K562 (cell line): ENCODE data around the gene IRF1. TPM values are rescaled to one million over a fixed set of nuclear protein-coding genes. Genes with fewer than 3 reads are reported as not detected.

Experiments
- ATAC-seq: fragments of 200-7000 bp; cut with Tn5 transposase; 3 replicates; pipeline ENCODE4 v1.9.1; 2020; ENCODE audit warnings: moderate library complexity
- BruUV-seq: library from RNA; stranded (reverse); fragments of 400-500 nt; replicated peaks from 2 replicates; lab custom pipeline; 2021; lab: Mats Ljungman, UMichigan
- CTCF ChIA-PET: fragments of 300-600 bp; formaldehyde crosslinking; extraction: SDS; loops from one replicate; lab custom pipeline; 2021; ENCODE audit warnings: low intra/inter-chr PET ratio; lab: Yijun Ruan, JAX
- POLR2A ChIA-PET: fragments of 300-600, 350-650 bp; sonication (Branson Sonifier 250); formaldehyde crosslinking; extraction: SDS; loops from one replicate; lab custom pipeline; 2021; ENCODE audit warnings: antibody characterized with exemption, inconsistent platforms; lab: Yijun Ruan, JAX
- DNase-seq, 4 experiments: peaks; one replicate each; pipeline versions ENCODE4 v3.0.0 to v3.0.0-alpha.2; 2011 to 2018; ENCODE audit warnings: low spot score in 3 of 4, mixed read lengths in 3 of 4; ENCODE audit errors: extremely low read depth in 1 of 4
- FAIRE-seq: peaks from 2 replicates; lab custom pipeline; 2011; peaks lifted over from hg19 to GRCh38; lab: Jason Lieb, UNC
- H2AFZ ChIP-seq: 2 replicates; pipeline ENCODE4 v1.6.0; 2011; ENCODE audit warnings: low read depth, low read length, control low read depth, inconsistent platforms
- H3K27ac ChIP-seq: fragments of 200-600 bp; 3 replicates; pipeline ENCODE4 v1.8.0; 2011; ENCODE audit warnings: low read depth, mild to moderate bottlenecking, control low read depth, inconsistent platforms, low read length, moderate library complexity, mixed read lengths; ENCODE audit errors: extremely low read depth
- H3K27me3 ChIP-seq, 2 experiments: fragments of 300-600 bp in 1 of 2; 2 replicates in 1 of 2; 3 replicates in 1 of 2; pipeline versions ENCODE4 v1.6.0 to v1.8.0; 2011; ENCODE audit warnings: inconsistent platforms in 2 of 2, low read length in 2 of 2, mild to moderate bottlenecking in 1 of 2, mixed read lengths in 1 of 2, moderate library complexity in 1 of 2; ENCODE audit not compliant: control insufficient read depth in 2 of 2, insufficient read depth in 2 of 2
- H3K36me3 ChIP-seq: fragments of 300-600 bp; 3 replicates; pipeline ENCODE4 v1.8.0; 2011; ENCODE audit warnings: mild to moderate bottlenecking, low read length, inconsistent platforms; ENCODE audit not compliant: control insufficient read depth, insufficient read depth
- H3K4me1 ChIP-seq, 2 experiments: fragments of 200-600 bp in 1 of 2; replicated peaks in 1 of 2; 2 replicates in 1 of 2; 3 replicates in 1 of 2; pipeline versions ENCODE4 v1.5.1 to v1.8.0; 2011; ENCODE audit warnings: inconsistent platforms in 2 of 2, low read length in 2 of 2, mild to moderate bottlenecking in 1 of 2, mixed read lengths in 1 of 2, moderate library complexity in 1 of 2; ENCODE audit not compliant: control insufficient read depth in 2 of 2, insufficient read depth in 2 of 2
- H3K4me2 ChIP-seq: 2 replicates; pipeline ENCODE4 v1.6.1; 2011; ENCODE audit warnings: low read length, control low read depth, inconsistent platforms, mixed read lengths; ENCODE audit not compliant: insufficient read depth
- H3K4me3 ChIP-seq: fragments of 200-600 bp; sonication (generic), shearing (Covaris generic); 2 replicates; pipeline ENCODE4 v1.5.1; 2016; ENCODE audit warnings: control low read depth, inconsistent platforms
- H3K79me2 ChIP-seq: fragments of 200-600 bp; 3 replicates; pipeline ENCODE4 v1.8.0; 2011; ENCODE audit warnings: low read length, inconsistent platforms; ENCODE audit not compliant: control insufficient read depth, insufficient read depth
- H3K9ac ChIP-seq, 2 experiments: 2 replicates each; pipeline versions ENCODE4 v1.6.0 to v1.6.1; 2011; ENCODE audit warnings: low read depth in 2 of 2, low read length in 2 of 2, control low read depth in 1 of 2, inconsistent platforms in 1 of 2, mild to moderate bottlenecking in 1 of 2, mixed read lengths in 1 of 2; ENCODE audit not compliant: insufficient read depth in 1 of 2
- H3K9me1 ChIP-seq: one replicate; pipeline ENCODE4 v1.6.0; 2011; ENCODE audit warnings: inconsistent platforms, mild to moderate bottlenecking, low read length, moderate library complexity; ENCODE audit not compliant: control insufficient read depth, insufficient read depth
- H3K9me3 ChIP-seq: replicated peaks from 2 replicates; pipeline ENCODE4 v1.5.1; 2011; ENCODE audit warnings: low read depth, low read length, inconsistent platforms; ENCODE audit not compliant: control insufficient read depth, insufficient read depth
- H4K20me1 ChIP-seq: replicated peaks from 2 replicates; pipeline ENCODE4 v1.6.1; 2011; ENCODE audit warnings: low read length, inconsistent platforms, mixed read lengths; ENCODE audit not compliant: control insufficient read depth, insufficient read depth
- BRF2 ChIP-seq: IDR thresholded peaks from 3 replicates; pipeline ENCODE4 v1.6.1; 2011; ENCODE audit warnings: borderline replicate concordance, mild to moderate bottlenecking; ENCODE audit not compliant: insufficient read length, insufficient read depth
- NFIC ChIP-seq: fragments of 450-650 bp; IDR thresholded peaks from 2 replicates; pipeline ENCODE4 v1.6.1; 2017; ENCODE audit warnings: mild to moderate bottlenecking, inconsistent platforms
- ZNF431 ChIP-seq: sonication (generic); formaldehyde crosslinking; IDR thresholded peaks from 2 replicates; pipeline ENCODE4 v1.8.0; 2022; ENCODE audit warnings: mild to moderate bottlenecking, missing genetic modification reagents
- WGBS: fragments of 100-300 bp; shearing (Covaris generic); methylation state at CpG from one replicate; pipeline ENCODE4 v1.1.6; 2016; ENCODE audit warnings: low coverage, mixed read lengths; ENCODE audit not compliant: insufficient coverage; ENCODE audit errors: missing lambda C conversion rate; 5-methylcytosine and 5-hydroxymethylcytosine counted together
- in situ Hi-C: fragments of 300-500 bp; cut with MboI; formaldehyde crosslinking; loops from 4 replicates; pipeline ENCODE4 v1.15.0; 2018; ENCODE audit warnings: inconsistent platforms, mixed read lengths
- intact Hi-C: fragments of 100-400 bp; cut with micrococcal nuclease; formaldehyde crosslinking; loops from 2 replicates; pipeline ENCODE4 v1.14.2; 2022
- polyA plus RNA-seq, 8 experiments: library from polyadenylated mRNA; depleted of rRNA in 4 of 8; stranded (reverse) in 5 of 8; unstranded in 3 of 8; fragments of >200 nt; fragmentation: Nextera tagmentation in 2 of 8; fragmentation: Illumina TruSeq in 1 of 8; extraction: Ambion mirVana in 2 of 8; extraction: Trizol in 1 of 8; gene quantifications; 2 replicates each; pipeline versions ENCODE4 v1.2.1 to v1.2.3, GENCODE V29; 2011 to 2014; ENCODE audit warnings: inconsistent platforms in 1 of 8, missing spikeins in 1 of 8
- total RNA-seq, 7 experiments: library from RNA; depleted of rRNA in 6 of 7; stranded (reverse); fragments of >200 nt in 6 of 7; fragmentation: Illumina TruSeq in 2 of 7; extraction: Trizol in 2 of 7; gene quantifications; 2 replicates each; pipeline versions ENCODE4 v1.2.1 to v1.2.3, GENCODE V29; 2011 to 2021; ENCODE audit warnings: low replicate concordance in 1 of 7

Gene IRF1
- total and polyA plus RNA-seq, 9 of the 15 experiments (the other 6 are each of a cell fraction or from before 2014, with no cell fraction given), result 1.1 to 12.3 (median 5.9) TPM

- ATAC-seq (no peak), FAIRE-seq (no peak), DNase-seq (no peak)
- Histone ChIP-seq H3K4me2 (no peak overlapping the region), H3K9ac (no peak overlapping the region), H3K27me3 (no peaks in the 10 kb centered on the region), H3K27ac (no peak overlapping the region), H3K79me2 (no peaks in the 10 kb centered on the region), H3K4me1 (peaks cover 27 to 42% of the 10 kb centered on the region in 2 experiments), H4K20me1 (no peaks in the 10 kb centered on the region), H2AFZ (no peak overlapping the region), H3K9me1 (no peaks in the 10 kb centered on the region), H3K9me3 (no peaks in the 10 kb centered on the region), H3K36me3 (no peaks in the 10 kb centered on the region), H3K4me3 (no peak overlapping the region)
- POLR2A ChIA-PET, result no interaction called here
- in situ Hi-C loops (no loop called here), intact Hi-C loops (loop anchor here (1.0 kb wide), 1 partner anchor 24 kb away; no protein-coding TSS in a partner anchor)
- BruUV-seq, result no TSS peak
- WGBS, result 46% methylated on average over 5 of the region's 5 CpGs
- CTCF ChIA-PET, result no interaction called here
- peak; percentile 30 for TF ChIP-seq NFIC
- 0 out of 2 replicates have a peak, but pooled peaks have one; percentile 20 for TF ChIP-seq ZNF431 (CRISPR knock-in tag)
- TF ChIP-seq BRF2, result no peak
Measured at GRCh38 chr5:132460846-132461568, 29.6 kb downstream of the IRF1 start.
